ENCODE results near the gene SNRNP25.

The SNRNP25 gene

GRCh38 chr16:66309-67182 is 12.9 kb downstream of the SNRNP25 start:
- H4K20me1 ChIP-seq (ENCODE audit: insufficient read depth), result no peaks in the 10 kb centered on the region
- H3K9ac ChIP-seq, result no peak overlapping the region
- H3K79me2 ChIP-seq (ENCODE audit: insufficient read depth, low read depth), result no peaks in the 10 kb centered on the region
- H3K4me1 ChIP-seq (ENCODE audit: low read depth, poor library complexity, severe bottlenecking), result peaks cover 10% of the 10 kb centered on the region
- no peak overlapping the region for H2AFZ ChIP-seq (ENCODE audit: low read depth)
- no peak for TF ChIP-seq CTCF (conservative IDR thresholded peaks at IDR 0.05; ENCODE audit: low read depth, low read length)
- H3K4me2 ChIP-seq, result no peak overlapping the region
- H3K27ac ChIP-seq, result no peak overlapping the region
- H3K27me3 ChIP-seq (ENCODE audit: insufficient read depth, low read depth), result peaks cover 5% of the 10 kb centered on the region; the same call in 1 of the 2 replicates
- no peak overlapping the region for H3K4me3 ChIP-seq (IDR thresholded peaks at IDR 0.05; ENCODE audit: insufficient read depth, low read depth, low read length)
- H3K36me3 ChIP-seq (ENCODE audit: insufficient read depth), result no peaks in the 10 kb centered on the region

GRCh38 chr16:67183-67791 is 13.7 kb downstream of the SNRNP25 start:
- Histone ChIP-seq H4K20me1 (ENCODE audit: insufficient read depth) (no peaks in the 10 kb centered on the region), H3K36me3 (ENCODE audit: insufficient read depth) (no peaks in the 10 kb centered on the region), H3K9ac (no peak overlapping the region), H3K4me1 (ENCODE audit: low read depth, poor library complexity, severe bottlenecking) (peaks cover 14% of the 10 kb centered on the region), H2AFZ (ENCODE audit: low read depth) (no peak overlapping the region), H3K4me2 (no peak overlapping the region), H3K4me3 (IDR thresholded peaks at IDR 0.05; ENCODE audit: insufficient read depth, low read depth, low read length) (no peak overlapping the region), H3K27me3 (ENCODE audit: insufficient read depth, low read depth) (peaks cover 11% of the 10 kb centered on the region), H3K79me2 (ENCODE audit: insufficient read depth, low read depth) (no peaks in the 10 kb centered on the region), H3K27ac (no peak overlapping the region)
- TF ChIP-seq CTCF (conservative IDR thresholded peaks at IDR 0.05; ENCODE audit: low read depth, low read length), result no peak

GRCh38 chr16:67884-68789 is 14.5 kb downstream of the SNRNP25 start:
- Histone ChIP-seq H3K79me2 (ENCODE audit: insufficient read depth, low read depth) (no peaks in the 10 kb centered on the region), H4K20me1 (ENCODE audit: insufficient read depth) (no peaks in the 10 kb centered on the region), H3K4me1 (ENCODE audit: low read depth, poor library complexity, severe bottlenecking) (peaks cover 20% of the 10 kb centered on the region), H3K36me3 (ENCODE audit: insufficient read depth) (no peaks in the 10 kb centered on the region), H2AFZ (ENCODE audit: low read depth) (no peak overlapping the region), H3K27me3 (ENCODE audit: insufficient read depth, low read depth) (peaks cover 17% of the 10 kb centered on the region), H3K9ac (no peak overlapping the region), H3K4me2 (no peak overlapping the region), H3K27ac (no peak overlapping the region), H3K4me3 (IDR thresholded peaks at IDR 0.05; ENCODE audit: insufficient read depth, low read depth, low read length) (no peak overlapping the region)
- no peak for TF ChIP-seq CTCF (conservative IDR thresholded peaks at IDR 0.05; ENCODE audit: low read depth, low read length)

- no peak for TF ChIP-seq CTCF (conservative IDR thresholded peaks at IDR 0.05; ENCODE audit: low read depth, low read length)
- Histone ChIP-seq H3K4me2 (no peak overlapping the region), H3K27ac (no peak overlapping the region), H3K4me1 (ENCODE audit: low read depth, poor library complexity, severe bottlenecking) (peaks cover 20% of the 10 kb centered on the region), H3K79me2 (ENCODE audit: insufficient read depth, low read depth) (no peaks in the 10 kb centered on the region), H4K20me1 (ENCODE audit: insufficient read depth) (no peaks in the 10 kb centered on the region), H3K9ac (no peak overlapping the region), H3K36me3 (ENCODE audit: insufficient read depth) (no peaks in the 10 kb centered on the region), H3K4me3 (IDR thresholded peaks at IDR 0.05; ENCODE audit: insufficient read depth, low read depth, low read length) (no peak overlapping the region), H3K27me3 (ENCODE audit: insufficient read depth, low read depth) (peaks cover 20% of the 10 kb centered on the region), H2AFZ (ENCODE audit: low read depth) (no peak overlapping the region)
These were observed 15.6 kb downstream of the SNRNP25 start for GRCh38 chr16:69181-69580.
